Daoy (cell line): ENCODE results near the gene RFK. TPM values are rescaled to one million over a fixed set of nuclear protein-coding genes. Genes with fewer than 3 reads are reported as not detected.

ENCODE experiments used
- DNase-seq: peaks from one replicate; pipeline ENCODE4 v3.0.0-alpha.2; 2015; ENCODE audit warnings: low read depth
- total RNA-seq: library from RNA; depleted of rRNA; stranded (reverse); fragments of >200 nt; shearing (Covaris generic); gene quantifications from 2 replicates; pipeline ENCODE4 v1.2.3, GENCODE V29; 2014

The RFK gene
- total RNA-seq, 1 experiment from 2014 or later, result 44.1 TPM

GRCh38 chr9:76412638-76413037 is 18.4 kb upstream of the RFK start:
- no peak for DNase-seq

- DNase-seq, result no peak
These were observed 11.6 kb upstream of the RFK start for GRCh38 chr9:76405868-76406267.

GRCh38 chr9:76405340-76405739 is 11.1 kb upstream of the RFK start:
- DNase-seq, result no peak

GRCh38 chr9:76404401-76404800 is 10.2 kb upstream of the RFK start:
- DNase-seq, result no peak

GRCh38 chr9:76403352-76403751 is 9.1 kb upstream of the RFK start:
- DNase-seq, result peak; percentile 66

- peak; percentile 41 for DNase-seq
These were observed 7.5 kb upstream of the RFK start for GRCh38 chr9:76401580-76402354.

GRCh38 chr9:76401176-76401575 is 7.0 kb upstream of the RFK start:
- no peak for DNase-seq

GRCh38 chr9:76400534-76401096 is 6.4 kb upstream of the RFK start:
- no peak for DNase-seq

- no peak for DNase-seq
These were observed 5.6 kb upstream of the RFK start for GRCh38 chr9:76399856-76400255.

- no peak for DNase-seq
These were observed 2.4 kb upstream of the RFK start for GRCh38 chr9:76396597-76396996.

- DNase-seq, result no peak
These were observed 1.9 kb upstream of the RFK start for GRCh38 chr9:76396144-76396543.

GRCh38 chr9:76395381-76395780 is 1.2 kb upstream of the RFK start:
- DNase-seq, result no peak

GRCh38 chr9:76394960-76395252 is 680 bp upstream of the RFK start:
- DNase-seq, result peak; percentile 38

- DNase-seq, result no peak
These were observed 3.6 kb downstream of the RFK start for GRCh38 chr9:76390656-76391055.

GRCh38 chr9:76379494-76379893 is 14.7 kb downstream of the RFK start:
- DNase-seq, result peak; percentile 52

- DNase-seq, result no peak
These were observed 15.7 kb downstream of the RFK start for GRCh38 chr9:76378367-76379073.

- no peak for DNase-seq
These were observed 16.4 kb downstream of the RFK start for GRCh38 chr9:76377791-76378190.

- DNase-seq, result peak; percentile 83
These were observed 19.3 kb downstream of the RFK start for GRCh38 chr9:76374783-76375559.

GRCh38 chr9:76373784-76374474 is 20.3 kb downstream of the RFK start:
- DNase-seq, result no peak

- DNase-seq, result no peak
These were observed 20.9 kb downstream of the RFK start for GRCh38 chr9:76373173-76373783.

GRCh38 chr9:76372336-76372735 is 21.9 kb downstream of the RFK start:
- no peak for DNase-seq
